HG02840 (cell line): ENCODE data around the gene EMC8.

Experiments
- ATAC-seq: cut with Tn5 transposase; IDR thresholded peaks from one replicate; pipeline ENCODE4 v1.9.1; 2021; ENCODE audit warnings: mild to moderate bottlenecking, moderate library complexity, moderate number of reproducible peaks; ENCODE audit not compliant: unreplicated experiment, low FRiP score

EMC8 gene

DNA sequence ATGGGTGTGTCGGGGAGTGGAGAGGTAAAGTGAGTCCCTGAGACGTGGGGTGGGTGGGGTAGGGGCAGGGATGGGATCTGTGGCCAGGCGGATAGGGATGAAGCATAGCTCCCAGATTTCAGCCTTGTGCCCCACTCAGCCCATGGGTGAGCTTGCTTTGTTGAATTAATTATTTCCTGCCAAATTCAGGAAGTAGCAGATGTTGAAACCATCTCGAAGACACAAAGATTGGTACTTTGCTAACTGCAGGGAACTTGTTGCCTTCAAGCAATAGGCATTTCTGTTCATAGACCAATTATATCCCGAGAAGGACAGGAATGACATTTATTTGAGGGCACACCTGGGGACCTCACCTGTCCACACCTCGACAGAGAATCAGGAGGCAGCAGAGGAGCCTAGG lies 37.5 kb downstream of the EMC8 start:
- ATAC-seq = no peak

DNA sequence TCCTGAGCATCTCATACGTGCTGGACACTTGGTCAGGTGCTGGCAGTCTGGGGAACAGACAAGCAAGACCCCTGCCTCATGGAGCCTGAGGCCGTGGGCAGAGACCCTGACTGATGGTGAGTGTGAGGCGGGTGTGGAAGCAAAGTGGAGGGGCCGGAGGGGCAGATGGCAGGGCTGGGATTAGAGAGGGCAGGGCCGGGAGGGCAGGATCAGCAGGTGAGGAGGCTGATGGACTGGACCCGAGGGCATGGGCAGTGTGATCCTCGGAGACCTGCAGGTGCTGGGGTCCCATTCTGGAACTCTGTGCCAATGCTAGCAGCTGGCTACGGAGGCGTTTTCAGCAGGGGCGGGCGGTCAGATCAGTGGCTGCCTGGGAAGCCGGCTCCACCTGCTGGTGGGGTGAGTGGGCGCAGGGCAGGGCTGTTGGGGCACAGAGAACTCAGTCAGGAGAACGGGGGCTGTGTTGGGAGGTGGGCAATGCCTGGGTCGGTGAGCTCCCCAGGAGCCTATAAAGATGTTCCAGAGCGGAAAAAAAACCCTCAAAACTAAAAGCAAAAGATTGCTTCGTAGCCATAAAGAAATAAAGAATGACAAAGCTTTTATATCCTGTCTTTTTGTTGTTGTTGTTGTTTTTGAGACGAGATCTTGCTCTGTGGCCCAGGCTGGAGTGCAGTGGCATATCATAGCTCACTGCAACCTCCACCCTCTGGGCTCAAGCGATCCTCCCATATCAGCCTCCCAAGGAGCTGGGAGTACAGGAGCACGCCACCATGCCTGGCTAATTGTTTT lies 39.5 kb downstream of the EMC8 start:
- no peak for ATAC-seq

DNA sequence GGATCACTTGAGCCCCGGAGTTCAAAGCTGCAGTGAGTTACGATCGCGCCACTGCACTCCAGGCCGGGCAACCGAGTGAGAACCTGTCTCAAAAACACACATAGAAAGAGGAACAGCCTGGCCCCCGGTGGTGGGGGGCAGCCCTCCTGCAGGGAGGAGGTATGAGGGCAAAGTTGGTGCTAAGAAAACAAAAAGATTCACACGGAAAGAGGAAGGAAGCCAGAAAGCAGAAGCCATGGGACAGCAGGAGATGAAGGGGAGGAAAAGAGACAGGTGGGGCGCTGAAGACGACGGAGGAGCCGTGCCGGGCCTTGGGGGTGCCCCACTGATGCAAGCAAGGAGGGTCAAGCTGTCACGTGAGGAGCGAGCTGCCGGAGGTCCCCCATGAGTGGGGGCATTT lies 40.2 kb downstream of the EMC8 start:
- ATAC-seq = no peak

DNA sequence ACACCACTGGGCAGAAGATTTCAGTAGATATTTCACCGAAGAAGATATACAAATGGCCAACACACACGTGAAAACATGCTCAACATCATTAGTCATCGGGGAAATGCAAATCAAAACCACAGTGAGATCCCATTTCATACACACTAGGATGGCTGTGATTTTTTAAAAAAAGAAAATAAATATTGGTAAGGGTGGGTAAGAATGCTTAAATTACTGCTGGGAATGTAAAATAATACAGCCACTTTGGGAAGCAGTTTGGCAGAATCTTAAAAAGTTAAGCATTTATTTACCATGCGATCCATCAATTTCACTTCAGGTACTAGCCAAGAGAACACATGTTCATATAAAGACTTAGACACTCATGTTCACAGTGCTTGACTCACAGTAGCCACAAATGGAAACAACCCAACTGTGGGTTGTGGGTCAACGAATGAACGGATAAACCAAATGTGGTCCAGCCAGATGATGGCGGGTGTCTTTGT lies 42.0 kb downstream of the EMC8 start:
- peak; percentile 45 for ATAC-seq

DNA sequence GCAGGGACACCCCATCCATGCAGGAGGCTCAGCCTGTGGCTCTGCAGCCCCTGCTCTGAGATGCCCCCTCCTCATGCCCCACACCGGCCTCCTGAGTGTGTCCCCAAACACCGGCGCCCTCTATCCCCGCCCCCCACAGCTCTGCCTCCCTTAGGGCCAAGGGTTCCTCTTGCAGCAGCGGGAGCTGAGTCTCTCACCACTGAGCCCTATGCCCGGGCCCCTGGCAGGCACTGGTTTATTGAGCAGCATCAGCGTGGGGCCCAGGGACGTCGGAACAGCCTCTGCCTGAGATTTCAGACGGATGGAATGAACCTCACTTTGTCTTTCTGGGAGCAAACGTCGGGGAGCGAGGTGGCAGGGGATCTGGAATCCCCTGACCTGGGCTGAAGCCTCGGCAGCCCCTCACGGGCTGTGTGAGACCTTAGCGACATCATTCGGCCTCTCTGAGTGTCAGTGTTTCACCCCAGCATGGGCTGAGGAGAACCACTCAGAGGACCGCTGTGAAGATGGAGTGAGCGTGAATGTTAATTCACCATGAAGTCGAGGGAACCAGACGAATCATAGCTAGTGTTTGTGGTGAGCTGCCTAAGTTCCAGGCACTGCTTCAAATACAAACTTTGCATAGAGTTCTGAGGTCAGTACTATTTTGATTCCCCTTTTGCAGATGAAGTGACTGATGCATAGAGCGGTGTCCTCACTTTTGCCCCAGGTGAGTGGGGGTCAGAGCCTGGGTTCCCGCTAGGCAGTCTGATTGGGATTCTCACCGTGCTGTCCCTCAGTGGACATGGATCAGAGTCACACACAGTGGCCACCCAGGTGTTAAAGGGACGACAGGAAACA lies 43.2 kb downstream of the EMC8 start:
- ATAC-seq = peak; percentile 44

DNA sequence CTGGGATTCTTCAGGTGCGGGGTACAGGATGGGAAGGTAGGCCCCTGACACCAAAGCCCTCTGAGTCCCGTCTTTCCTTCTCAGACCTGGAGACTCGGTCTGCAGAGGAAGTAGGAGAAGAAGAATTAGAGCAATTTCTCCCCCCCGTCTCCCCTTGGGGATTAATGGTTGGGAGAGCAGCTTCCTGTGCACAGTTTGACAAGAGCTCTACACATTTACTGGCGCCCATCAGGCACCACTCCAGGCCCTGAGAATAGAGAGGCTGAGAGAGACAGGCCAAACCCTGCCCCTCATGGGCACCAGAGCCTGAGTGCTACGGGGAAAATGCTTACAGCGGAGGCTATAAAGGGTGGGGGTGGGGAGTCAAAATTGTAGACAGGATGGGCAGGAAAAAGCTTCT lies 44.9 kb downstream of the EMC8 start:
- no peak for ATAC-seq

DNA sequence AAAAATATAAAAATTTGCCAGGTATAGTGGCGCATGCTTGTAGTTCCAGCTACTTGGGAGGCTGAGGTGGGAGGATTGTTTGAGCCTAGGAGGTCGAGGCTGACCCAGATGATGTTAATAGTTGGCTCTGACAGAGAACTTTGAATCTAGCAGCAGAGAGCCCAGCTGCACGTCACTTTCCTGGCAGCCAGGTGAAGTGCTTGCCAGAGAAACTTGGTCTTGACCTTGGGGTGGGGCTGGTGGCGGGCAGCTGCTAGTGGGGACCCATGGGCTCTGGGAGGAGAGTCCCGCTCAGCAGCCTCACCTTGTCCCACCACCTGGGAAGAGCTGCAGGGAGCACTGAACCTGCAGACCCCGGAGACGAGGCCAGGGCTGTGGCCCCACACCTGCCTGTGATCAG lies 45.4 kb downstream of the EMC8 start:
- ATAC-seq = no peak

DNA sequence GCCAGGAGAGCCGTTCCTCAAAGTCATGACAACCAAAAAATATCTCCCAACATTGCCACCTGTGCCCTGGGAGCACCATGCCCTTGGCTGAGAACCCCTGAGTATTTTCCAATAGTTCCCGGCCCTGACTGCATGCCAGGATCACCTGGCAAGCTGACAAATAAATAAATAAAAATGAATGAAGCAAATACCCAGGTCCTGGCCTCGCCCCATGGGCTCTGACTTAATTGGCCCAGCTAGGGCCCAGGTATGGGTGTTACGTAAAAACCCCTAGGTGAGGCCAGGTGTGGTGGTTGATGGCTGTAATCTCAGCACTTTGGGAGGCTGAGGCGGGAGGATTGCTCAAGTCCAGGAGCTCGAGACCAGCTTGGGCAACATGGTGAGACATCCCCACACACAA lies 45.8 kb downstream of the EMC8 start:
- no peak for ATAC-seq

DNA sequence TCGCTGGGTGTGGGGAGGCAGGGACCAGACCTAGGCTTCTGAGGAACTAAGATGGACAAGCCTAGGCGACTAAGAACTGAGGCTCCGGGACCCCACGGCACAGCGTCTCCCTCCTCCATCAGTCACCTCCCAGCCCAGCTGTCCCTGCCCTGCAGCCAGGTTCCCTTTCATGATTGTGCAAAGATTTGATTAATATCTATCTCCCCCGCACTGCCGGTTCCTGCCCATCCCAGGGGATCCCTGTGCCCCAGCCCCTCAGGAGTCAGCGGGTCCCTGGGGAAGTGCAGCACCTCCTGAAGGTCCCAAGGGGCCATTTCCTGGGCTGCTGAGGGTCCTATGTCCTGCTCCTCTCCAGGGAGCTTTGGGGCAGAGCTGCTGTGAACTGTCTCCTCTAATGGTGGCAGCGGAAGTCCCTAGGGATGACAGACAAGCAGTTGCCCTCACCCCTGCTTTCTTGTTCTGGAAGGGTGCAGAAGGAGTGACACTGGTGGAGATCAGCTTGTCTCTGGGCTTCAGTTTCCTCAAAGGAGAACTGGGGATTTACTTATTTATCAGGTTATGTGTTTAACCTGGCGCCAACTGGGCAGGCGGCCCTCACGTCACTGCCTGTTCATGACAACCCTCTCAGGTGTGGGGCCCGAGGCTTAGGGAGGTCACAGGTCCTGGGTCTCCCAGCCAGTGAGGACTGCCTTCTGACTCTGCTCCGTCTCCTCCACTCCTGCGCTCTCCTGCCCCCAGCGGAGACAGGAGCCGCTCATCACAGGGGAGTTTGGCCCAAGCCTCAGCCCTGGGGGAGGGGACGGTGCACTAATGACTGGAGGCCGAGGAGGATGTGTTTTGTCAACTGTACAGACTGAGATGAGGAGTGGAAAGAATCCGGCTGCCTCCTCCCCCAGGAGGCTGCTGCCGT lies 46.6 kb downstream of the EMC8 start:
- ATAC-seq = no peak

DNA sequence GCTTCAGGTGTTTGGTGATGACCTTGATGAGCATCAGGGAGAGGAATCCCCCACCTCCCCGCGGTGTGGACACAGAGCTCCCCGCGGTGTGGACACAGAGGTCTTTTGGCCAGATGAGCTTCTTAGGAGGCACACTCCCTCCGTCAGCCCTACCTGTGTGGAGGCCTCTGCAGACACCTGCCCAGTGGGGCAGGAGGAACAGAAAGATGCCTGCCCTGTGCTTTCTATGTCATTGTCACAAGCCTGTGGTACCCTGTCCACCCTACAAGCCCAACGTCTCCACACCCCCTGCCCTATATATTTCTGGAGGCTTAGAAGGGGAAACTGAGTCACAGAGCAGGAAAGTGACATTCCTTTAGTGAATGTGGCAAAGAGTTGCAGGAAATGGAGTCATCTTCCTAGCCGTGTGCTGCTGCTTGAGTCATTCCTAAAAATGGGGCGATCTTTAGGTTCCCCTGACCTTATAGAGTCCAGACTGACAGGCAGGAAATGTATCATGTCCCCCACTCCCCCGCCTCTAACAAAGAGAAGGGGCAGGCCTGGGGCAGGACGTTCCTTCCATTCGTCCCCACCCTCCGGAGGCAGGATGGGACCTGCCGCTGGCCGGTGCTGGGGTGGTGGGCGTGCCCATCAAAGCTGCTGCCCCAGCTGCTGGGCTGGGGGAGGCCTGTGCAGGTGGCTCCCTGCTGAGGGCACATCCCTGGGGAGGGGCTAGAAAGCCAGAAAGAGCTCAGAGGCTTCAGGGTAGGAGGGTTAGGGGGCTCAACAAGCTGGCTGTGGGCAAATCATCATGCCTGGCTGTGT lies 47.4 kb downstream of the EMC8 start:
- ATAC-seq = no peak

DNA sequence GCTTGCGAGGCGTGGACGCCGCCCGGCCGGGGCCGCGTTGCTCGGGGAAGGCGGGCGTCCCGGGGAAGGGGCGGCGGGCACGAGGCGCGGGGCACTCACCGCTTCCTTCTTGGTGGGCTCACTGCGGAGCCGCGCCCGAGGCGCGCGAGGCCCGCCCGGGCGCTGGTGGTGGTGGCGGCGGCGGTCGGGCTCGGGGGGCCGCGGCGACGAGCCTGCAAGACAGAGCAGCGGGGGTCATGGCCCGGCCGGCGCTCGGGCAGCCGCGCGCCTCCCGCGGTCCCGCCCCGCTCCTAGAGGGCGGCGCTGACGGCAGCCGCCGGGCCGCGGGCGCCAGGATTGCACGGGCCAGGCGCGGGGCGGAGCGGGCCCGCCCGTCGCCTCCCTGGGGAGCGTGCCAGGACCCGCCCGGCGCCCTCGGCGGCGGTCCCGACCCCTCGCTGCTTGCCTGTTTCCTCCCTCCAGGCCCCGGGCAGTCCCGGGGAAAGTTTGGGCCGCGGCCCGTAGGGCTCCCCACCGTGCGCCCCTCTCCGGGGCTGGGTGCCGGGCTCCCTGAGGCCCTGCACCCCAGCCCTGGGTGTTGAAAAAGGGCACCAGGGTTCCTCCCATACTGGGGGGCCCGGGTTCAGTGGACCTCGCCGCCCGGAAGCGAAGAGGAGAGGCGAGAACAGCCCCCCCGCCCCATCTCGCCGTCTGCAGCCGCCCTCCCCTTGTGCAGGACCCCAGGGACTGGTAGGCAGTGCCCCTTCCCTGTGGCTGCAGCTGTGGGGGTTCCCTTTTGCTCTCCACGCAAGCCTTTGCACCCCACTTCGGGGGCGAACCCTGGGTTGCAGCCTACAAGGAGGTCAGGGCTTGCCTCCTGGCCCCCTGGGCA lies 48.3 kb downstream of the EMC8 start, which contains the start of gene C16orf74:
Gene C16orf74, minus strand, starts transcription at position 270 of the 871 bp plus-strand sequence. CDS start 15,879 bp downstream, outside the sequence.
- ATAC-seq = no peak

DNA sequence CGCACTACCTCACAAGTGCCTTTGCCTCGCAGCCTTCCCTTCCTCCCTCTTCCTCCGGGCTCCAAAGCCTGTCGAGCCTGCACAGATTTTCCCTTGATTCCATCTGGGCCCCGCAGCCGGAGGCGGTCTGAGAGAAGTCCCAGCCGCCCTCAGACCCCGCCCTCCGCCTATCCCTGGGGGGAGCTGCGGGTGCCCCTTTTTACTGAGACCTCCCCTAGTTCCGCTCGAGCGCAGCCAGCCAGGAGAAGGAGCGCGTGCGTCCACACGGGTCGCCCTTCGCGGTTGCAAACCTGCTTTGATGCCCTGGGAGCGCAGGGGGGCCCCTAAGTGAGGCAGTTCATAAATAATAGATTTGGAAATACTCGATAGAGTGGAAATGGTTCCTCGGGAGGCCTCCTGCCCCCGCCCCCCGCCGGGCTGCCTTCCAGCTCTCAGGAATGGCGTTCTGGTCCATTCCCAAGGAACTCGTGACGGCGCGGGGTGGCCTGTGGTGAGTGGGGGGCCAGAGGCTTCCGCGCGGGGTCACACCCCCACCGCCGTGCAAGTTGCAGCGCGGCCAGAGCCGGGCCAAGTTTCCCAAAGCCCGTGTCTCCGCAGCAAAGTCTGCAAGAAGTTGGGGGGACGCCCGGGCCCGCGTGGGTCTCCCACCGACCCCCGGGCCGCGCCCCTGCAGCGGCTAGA lies 49.1 kb downstream of the EMC8 start:
- no peak for ATAC-seq

DNA sequence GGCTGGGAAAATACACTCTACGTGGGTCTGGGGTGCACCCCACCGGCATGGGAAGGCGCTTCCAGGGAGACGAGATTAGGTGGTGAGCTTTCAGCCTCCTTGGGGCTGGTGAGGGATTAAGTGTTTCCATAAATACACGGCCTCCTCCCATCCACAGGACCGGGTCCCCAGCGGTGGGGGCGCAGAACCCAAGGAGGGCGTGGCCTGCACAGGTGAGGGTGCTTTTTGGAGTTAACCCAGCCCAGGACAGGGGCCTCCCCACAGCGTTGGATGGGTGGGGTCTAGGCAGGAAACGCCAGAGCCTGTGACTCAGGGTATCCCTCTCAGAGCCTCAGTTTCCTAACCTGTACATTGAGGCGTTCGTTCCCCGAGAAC lies 49.6 kb downstream of the EMC8 start:
- ATAC-seq = no peak

DNA sequence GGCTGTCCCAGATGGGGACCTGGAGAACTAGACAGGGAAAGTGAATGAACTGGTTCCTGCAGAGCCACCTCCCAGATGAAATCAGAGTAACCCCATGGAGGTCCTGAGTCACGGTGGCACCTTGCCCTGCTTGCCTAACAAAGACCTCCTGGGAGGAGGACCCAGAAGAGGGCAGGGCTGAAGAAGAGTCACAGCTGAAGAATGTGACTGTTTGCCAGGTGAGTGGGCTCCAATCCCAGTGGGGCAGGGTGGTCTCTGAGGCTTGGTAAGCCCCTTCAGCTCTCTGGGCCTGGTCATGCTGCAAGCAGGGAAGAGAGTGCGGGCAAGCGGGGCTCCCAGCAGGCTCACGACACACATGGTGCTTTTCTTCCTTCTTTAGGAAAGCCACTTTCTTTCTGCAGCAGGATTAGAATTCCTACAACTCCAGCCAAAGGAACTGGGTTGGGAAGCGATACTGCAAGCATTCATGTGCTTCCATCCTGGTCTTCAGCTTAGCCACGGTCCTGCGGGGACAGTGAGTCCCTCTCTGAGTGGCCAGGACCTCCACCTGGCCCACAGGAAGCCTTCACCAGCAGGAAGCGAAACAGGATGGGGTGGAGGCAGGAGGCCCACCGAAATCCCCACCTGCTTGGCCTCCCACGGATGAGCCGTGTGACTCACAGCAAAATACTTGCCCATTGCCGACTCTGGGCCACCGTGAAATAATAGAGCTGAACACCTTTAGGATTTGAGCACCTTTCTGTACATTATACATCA lies 52.7 kb downstream of the EMC8 start:
- no peak for ATAC-seq

DNA sequence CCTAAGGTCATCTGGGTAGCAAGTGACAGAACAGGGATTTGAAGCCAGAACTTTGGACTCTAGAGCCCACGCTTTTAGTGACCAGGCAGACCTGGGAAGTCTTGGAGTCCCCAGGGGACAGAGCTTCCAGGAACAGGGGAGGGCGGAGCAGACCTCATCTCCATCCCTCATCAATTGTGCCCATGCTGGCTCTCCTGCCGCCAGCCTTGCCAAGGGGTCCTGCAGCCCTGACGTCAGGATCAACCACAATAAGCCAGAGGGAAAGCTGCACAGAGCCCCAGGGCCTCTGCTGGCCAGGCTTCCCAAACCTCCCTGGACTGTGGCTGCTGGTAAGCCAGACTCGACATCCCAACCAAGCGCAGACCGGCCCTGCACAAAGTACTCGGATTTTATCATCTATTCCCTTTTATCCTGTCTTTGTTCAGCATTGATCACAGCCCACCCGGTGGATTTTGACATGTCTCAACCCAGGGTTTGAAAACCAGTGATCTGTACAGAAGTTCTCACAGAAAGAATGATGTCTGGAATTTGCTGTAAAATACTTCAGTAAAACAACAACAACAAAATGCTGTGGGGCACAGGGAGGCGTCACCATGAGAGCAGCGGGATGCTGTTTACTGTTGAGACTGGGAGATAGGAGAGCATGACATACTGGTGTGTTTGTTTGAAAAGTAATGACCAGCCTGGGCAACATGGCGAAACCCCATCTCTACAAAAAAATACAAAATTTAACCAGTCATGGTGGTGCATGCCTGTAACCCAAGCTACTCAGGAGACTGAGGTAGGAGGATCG lies 60.2 kb downstream of the EMC8 start:
- ATAC-seq = no peak

DNA sequence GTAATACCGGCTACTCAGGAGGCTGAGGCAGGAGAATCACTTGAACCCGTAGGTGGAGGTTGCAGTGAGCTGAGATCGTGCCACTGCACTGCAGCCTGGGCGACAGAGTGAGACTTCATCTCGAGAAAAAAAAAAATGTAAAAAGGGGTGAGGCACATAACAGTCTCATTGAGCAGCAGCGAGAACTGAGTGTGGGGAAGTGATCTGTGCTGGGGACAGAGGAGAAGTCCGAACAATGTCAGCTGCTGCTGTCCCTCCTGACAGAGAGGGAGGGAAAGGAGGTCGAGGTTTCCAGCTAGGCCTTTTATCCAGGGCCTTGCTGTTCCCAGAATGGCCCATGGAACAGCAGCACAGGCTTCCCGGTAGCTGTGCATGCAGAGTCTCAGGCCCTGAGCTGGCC lies 62.4 kb downstream of the EMC8 start:
- ATAC-seq = no peak

DNA sequence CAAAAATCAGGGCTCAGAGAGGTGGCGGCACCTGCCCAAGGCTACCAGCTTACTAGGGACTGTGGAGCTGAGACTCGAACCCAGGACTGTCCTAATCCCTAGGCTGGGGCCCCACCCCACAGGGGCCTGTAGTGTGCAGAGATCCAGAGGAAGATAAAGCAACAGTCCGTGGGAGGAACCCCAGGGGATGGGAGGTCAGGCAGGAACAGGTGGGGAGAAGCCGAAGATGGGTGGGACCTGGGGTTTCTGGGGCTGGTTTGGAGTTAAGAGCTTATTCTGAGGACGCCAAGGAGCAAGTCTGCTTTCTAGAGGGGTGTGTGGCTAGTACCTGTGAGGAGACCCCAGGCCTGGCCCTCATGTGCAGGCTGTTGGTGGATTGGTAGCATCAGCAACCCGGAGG lies 63.4 kb downstream of the EMC8 start:
- ATAC-seq = no peak
